K562 (cell line): Measurements from ENCODE around the gene FAAP100. TPM values are rescaled to one million over a fixed set of nuclear protein-coding genes. Genes with fewer than 3 reads are reported as not detected.

Experiments used
- ATAC-seq: fragments of 200-7000 bp; cut with Tn5 transposase; 3 replicates; pipeline ENCODE4 v1.9.1; 2020; ENCODE audit warnings: moderate library complexity
- BruUV-seq: library from RNA; stranded (reverse); fragments of 400-500 nt; replicated peaks from 2 replicates; lab custom pipeline; 2021; lab: Mats Ljungman, UMichigan
- CTCF ChIA-PET: fragments of 300-600 bp; formaldehyde crosslinking; extraction: SDS; loops from one replicate; lab custom pipeline; 2021; ENCODE audit warnings: low intra/inter-chr PET ratio; lab: Yijun Ruan, JAX
- POLR2A ChIA-PET: fragments of 300-600, 350-650 bp; sonication (Branson Sonifier 250); formaldehyde crosslinking; extraction: SDS; loops from one replicate; lab custom pipeline; 2021; ENCODE audit warnings: antibody characterized with exemption, inconsistent platforms; lab: Yijun Ruan, JAX
- DNase-seq, 4 experiments: peaks; one replicate each; pipeline versions ENCODE4 v3.0.0 to v3.0.0-alpha.2; 2011 to 2018; ENCODE audit warnings: low spot score in 3 of 4, mixed read lengths in 3 of 4; ENCODE audit errors: extremely low read depth in 1 of 4
- FAIRE-seq: peaks from 2 replicates; lab custom pipeline; 2011; peaks lifted over from hg19 to GRCh38; lab: Jason Lieb, UNC
- H2AFZ ChIP-seq: 2 replicates; pipeline ENCODE4 v1.6.0; 2011; ENCODE audit warnings: low read depth, low read length, control low read depth, inconsistent platforms
- H3K27ac ChIP-seq: fragments of 200-600 bp; 3 replicates; pipeline ENCODE4 v1.8.0; 2011; ENCODE audit warnings: low read depth, mild to moderate bottlenecking, control low read depth, inconsistent platforms, low read length, moderate library complexity, mixed read lengths; ENCODE audit errors: extremely low read depth
- H3K27me3 ChIP-seq, 2 experiments: fragments of 300-600 bp in 1 of 2; 2 replicates in 1 of 2; 3 replicates in 1 of 2; pipeline versions ENCODE4 v1.6.0 to v1.8.0; 2011; ENCODE audit warnings: inconsistent platforms in 2 of 2, low read length in 2 of 2, mild to moderate bottlenecking in 1 of 2, mixed read lengths in 1 of 2, moderate library complexity in 1 of 2; ENCODE audit not compliant: control insufficient read depth in 2 of 2, insufficient read depth in 2 of 2
- H3K36me3 ChIP-seq: fragments of 300-600 bp; 3 replicates; pipeline ENCODE4 v1.8.0; 2011; ENCODE audit warnings: mild to moderate bottlenecking, low read length, inconsistent platforms; ENCODE audit not compliant: control insufficient read depth, insufficient read depth
- H3K4me1 ChIP-seq, 2 experiments: fragments of 200-600 bp in 1 of 2; replicated peaks in 1 of 2; 2 replicates in 1 of 2; 3 replicates in 1 of 2; pipeline versions ENCODE4 v1.5.1 to v1.8.0; 2011; ENCODE audit warnings: inconsistent platforms in 2 of 2, low read length in 2 of 2, mild to moderate bottlenecking in 1 of 2, mixed read lengths in 1 of 2, moderate library complexity in 1 of 2; ENCODE audit not compliant: control insufficient read depth in 2 of 2, insufficient read depth in 2 of 2
- H3K4me2 ChIP-seq: 2 replicates; pipeline ENCODE4 v1.6.1; 2011; ENCODE audit warnings: low read length, control low read depth, inconsistent platforms, mixed read lengths; ENCODE audit not compliant: insufficient read depth
- H3K4me3 ChIP-seq: fragments of 200-600 bp; sonication (generic), shearing (Covaris generic); 2 replicates; pipeline ENCODE4 v1.5.1; 2016; ENCODE audit warnings: control low read depth, inconsistent platforms
- H3K79me2 ChIP-seq: fragments of 200-600 bp; 3 replicates; pipeline ENCODE4 v1.8.0; 2011; ENCODE audit warnings: low read length, inconsistent platforms; ENCODE audit not compliant: control insufficient read depth, insufficient read depth
- H3K9ac ChIP-seq, 2 experiments: 2 replicates each; pipeline versions ENCODE4 v1.6.0 to v1.6.1; 2011; ENCODE audit warnings: low read depth in 2 of 2, low read length in 2 of 2, control low read depth in 1 of 2, inconsistent platforms in 1 of 2, mild to moderate bottlenecking in 1 of 2, mixed read lengths in 1 of 2; ENCODE audit not compliant: insufficient read depth in 1 of 2
- H3K9me1 ChIP-seq: one replicate; pipeline ENCODE4 v1.6.0; 2011; ENCODE audit warnings: inconsistent platforms, mild to moderate bottlenecking, low read length, moderate library complexity; ENCODE audit not compliant: control insufficient read depth, insufficient read depth
- H3K9me3 ChIP-seq: replicated peaks from 2 replicates; pipeline ENCODE4 v1.5.1; 2011; ENCODE audit warnings: low read depth, low read length, inconsistent platforms; ENCODE audit not compliant: control insufficient read depth, insufficient read depth
- H4K20me1 ChIP-seq: replicated peaks from 2 replicates; pipeline ENCODE4 v1.6.1; 2011; ENCODE audit warnings: low read length, inconsistent platforms, mixed read lengths; ENCODE audit not compliant: control insufficient read depth, insufficient read depth
- CBX3 ChIP-seq, 2 experiments: IDR thresholded peaks; 1 replicate in 1 of 2; 2 replicates in 1 of 2; pipeline ENCODE4 v1.6.1; 2012; ENCODE audit warnings: inconsistent platforms in 2 of 2, low read length in 2 of 2, borderline replicate concordance in 1 of 2, control low read depth in 1 of 2
- DMBX1 ChIP-seq: fragments of 250-450 bp; sonication (Bioruptor Pico); IDR thresholded peaks from 2 replicates; pipeline ENCODE4 v1.8.0; 2022; ENCODE audit warnings: inconsistent platforms, mild to moderate bottlenecking, moderate library complexity, borderline replicate concordance
- E2F6 ChIP-seq, 2 experiments: IDR thresholded peaks; 2 replicates each; pipeline ENCODE4 v1.6.1; 2011; ENCODE audit warnings: borderline replicate concordance in 1 of 2, control low read depth in 1 of 2, low read depth in 1 of 2, low read length in 1 of 2, mild to moderate bottlenecking in 1 of 2, mixed read lengths in 1 of 2, moderate library complexity in 1 of 2; ENCODE audit not compliant: insufficient read depth in 1 of 2, insufficient read length in 1 of 2, poor library complexity in 1 of 2, severe bottlenecking in 1 of 2; ENCODE audit errors: extremely low read depth in 1 of 2
- ESRRA ChIP-seq: fragments of 450-650 bp; IDR thresholded peaks from 2 replicates; pipeline ENCODE4 v1.6.1; 2014; ENCODE audit warnings: low read depth, mild to moderate bottlenecking, moderate library complexity, borderline replicate concordance
- HDAC2 ChIP-seq: fragments of 450-650 bp; IDR thresholded peaks from 2 replicates; pipeline ENCODE4 v1.6.1; 2016; ENCODE audit warnings: mild to moderate bottlenecking
- KDM5B ChIP-seq: fragments of 200-600 bp; sonication (generic); IDR thresholded peaks from 2 replicates; pipeline ENCODE4 v1.6.1; 2012; ENCODE audit warnings: low read depth, mild to moderate bottlenecking, moderate library complexity, low read length, control low read depth, inconsistent platforms; ENCODE audit not compliant: insufficient replicate concordance
- MECOM ChIP-seq: fragments of 250-450 bp; sonication (Bioruptor Pico); IDR thresholded peaks from 2 replicates; pipeline ENCODE4 v1.8.0; 2022; ENCODE audit warnings: inconsistent platforms
- MEF2A ChIP-seq: IDR thresholded peaks from 2 replicates; pipeline ENCODE4 v1.6.1; 2011; ENCODE audit warnings: low read depth, mild to moderate bottlenecking, low read length, moderate library complexity; ENCODE audit not compliant: control insufficient read depth
- NFXL1 ChIP-seq: fragments of 450-650 bp; formaldehyde crosslinking; IDR thresholded peaks from 2 replicates; pipeline ENCODE4 v1.4.0; 2021; ENCODE audit warnings: mild to moderate bottlenecking
- PHTF2 ChIP-seq: fragments of 250-450 bp; sonication (Bioruptor Pico); IDR thresholded peaks from 2 replicates; pipeline ENCODE4 v1.5.0; 2021; ENCODE audit warnings: mild to moderate bottlenecking
- POLR2H ChIP-seq: IDR thresholded peaks from 2 replicates; pipeline ENCODE4 v1.6.1; 2016; ENCODE audit warnings: missing genetic modification characterization, low read depth, mild to moderate bottlenecking, control low read depth, missing compliant biosample characterization, moderate library complexity
- SMARCB1 ChIP-seq: IDR thresholded peaks from 2 replicates; pipeline ENCODE4 v1.6.1; 2011; ENCODE audit warnings: improper control_type of control experiment, low read depth; ENCODE audit not compliant: insufficient read length
- U2AF2 ChIP-seq: fragments of 200-400 bp; formaldehyde crosslinking; optimal IDR thresholded peaks from 2 replicates; pipeline ENCODE3; 2017; ENCODE audit warnings: low read depth, mild to moderate bottlenecking, low read length
- ZBTB17 ChIP-seq: fragments of 450-650 bp; formaldehyde crosslinking; IDR thresholded peaks from 2 replicates; pipeline ENCODE4 v1.4.0; 2020; ENCODE audit warnings: mild to moderate bottlenecking
- ZNF785 ChIP-seq: fragments of 250-450 bp; sonication (Bioruptor Pico); IDR thresholded peaks from 2 replicates; pipeline ENCODE4 v1.4.0; 2020; ENCODE audit warnings: mild to moderate bottlenecking
- WGBS: fragments of 100-300 bp; shearing (Covaris generic); methylation state at CpG from one replicate; pipeline ENCODE4 v1.1.6; 2016; ENCODE audit warnings: low coverage, mixed read lengths; ENCODE audit not compliant: insufficient coverage; ENCODE audit errors: missing lambda C conversion rate; 5-methylcytosine and 5-hydroxymethylcytosine counted together
- in situ Hi-C: fragments of 300-500 bp; cut with MboI; formaldehyde crosslinking; loops from 4 replicates; pipeline ENCODE4 v1.15.0; 2018; ENCODE audit warnings: inconsistent platforms, mixed read lengths
- intact Hi-C: fragments of 100-400 bp; cut with micrococcal nuclease; formaldehyde crosslinking; loops from 2 replicates; pipeline ENCODE4 v1.14.2; 2022
- polyA plus RNA-seq, 8 experiments: library from polyadenylated mRNA; depleted of rRNA in 4 of 8; stranded (reverse) in 5 of 8; unstranded in 3 of 8; fragments of >200 nt; fragmentation: Nextera tagmentation in 2 of 8; fragmentation: Illumina TruSeq in 1 of 8; extraction: Ambion mirVana in 2 of 8; extraction: Trizol in 1 of 8; gene quantifications; 2 replicates each; pipeline versions ENCODE4 v1.2.1 to v1.2.3, GENCODE V29; 2011 to 2014; ENCODE audit warnings: inconsistent platforms in 1 of 8, missing spikeins in 1 of 8
- total RNA-seq, 7 experiments: library from RNA; depleted of rRNA in 6 of 7; stranded (reverse); fragments of >200 nt in 6 of 7; fragmentation: Illumina TruSeq in 2 of 7; extraction: Trizol in 2 of 7; gene quantifications; 2 replicates each; pipeline versions ENCODE4 v1.2.1 to v1.2.3, GENCODE V29; 2011 to 2021; ENCODE audit warnings: low replicate concordance in 1 of 7
- TF ChIP-seq, protein P1 (sequence below): fragments of 250-450 bp; sonication (Bioruptor Pico); IDR thresholded peaks from 2 replicates; pipeline ENCODE4 v1.5.1; 2021; ENCODE audit warnings: mild to moderate bottlenecking
- TF ChIP-seq, protein P2 (sequence below): fragments of 250-450 bp; sonication (Bioruptor Pico); IDR thresholded peaks from 2 replicates; pipeline ENCODE4 v1.4.0; 2020; ENCODE audit warnings: borderline replicate concordance

Gene FAAP100
- total and polyA plus RNA-seq, 9 of the 15 experiments (the other 6 are each of a cell fraction or from before 2014, with no cell fraction given) = 0.31 to 51.2 (median 12.6) TPM

GRCh38 chr17:81519284-81520020 lies 32.7 kb downstream of the FAAP100 start:
- intact Hi-C loops (loop anchor here (5.0 kb wide), 1 partner anchor 37 kb away; no protein-coding TSS in a partner anchor), in situ Hi-C loops (no loop called here)
- H3K27ac ChIP-seq = peak overlapping the region; percentile 67; the same call in 2 of the 3 replicates
- TF ChIP-seq U2AF2 (no peak), ZNF785 (CRISPR knock-in tag) (no peak), POLR2H (no peak), SMARCB1 (no peak), PHTF2 (no peak), HDAC2 (0 out of 2 replicates have a peak, but pooled peaks have one; percentile 31), CBX3 (IDR thresholded peaks at IDR 0.05; ENCODE audit: borderline replicate concordance in 1 of 2, low read length in 2 of 2) (no peak), NFXL1 (CRISPR knock-in tag) (no peak), ESRRA (no peak), MECOM (CRISPR knock-in tag) (no peak), DMBX1 (CRISPR knock-in tag) (no peak), MEF2A (no peak), ZBTB17 (CRISPR knock-in tag) (no peak), E2F6 (IDR thresholded peaks at IDR 0.05; ENCODE audit: borderline replicate concordance in 1 of 2, extremely low read depth in 1 of 2, insufficient read depth in 1 of 2, insufficient read length in 1 of 2, low read depth in 1 of 2, low read length in 1 of 2, poor library complexity in 1 of 2, severe bottlenecking in 1 of 2) (peak in 1 of 2 experiments; percentile 83), KDM5B (no peak)
- TF ChIP-seq, protein P1, sequence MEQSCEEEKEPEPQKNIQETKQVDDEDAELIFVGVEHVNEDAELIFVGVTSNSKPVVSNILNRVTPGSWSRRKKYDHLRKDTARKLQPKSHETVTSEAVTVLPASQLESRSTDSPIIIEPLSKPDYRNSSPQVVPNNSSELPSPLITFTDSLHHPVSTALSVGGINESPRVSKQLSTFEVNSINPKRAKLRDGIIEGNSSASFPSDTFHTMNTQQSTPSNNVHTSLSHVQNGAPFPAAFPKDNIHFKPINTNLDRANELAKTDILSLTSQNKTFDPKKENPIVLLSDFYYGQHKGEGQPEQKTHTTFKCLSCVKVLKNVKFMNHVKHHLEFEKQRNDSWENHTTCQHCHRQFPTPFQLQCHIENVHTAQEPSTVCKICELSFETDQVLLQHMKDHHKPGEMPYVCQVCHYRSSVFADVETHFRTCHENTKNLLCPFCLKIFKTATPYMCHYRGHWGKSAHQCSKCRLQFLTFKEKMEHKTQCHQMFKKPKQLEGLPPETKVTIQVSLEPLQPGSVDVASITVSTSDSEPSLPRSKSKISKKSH (CRISPR knock-in tag) = no peak
- TF ChIP-seq, protein P2, sequence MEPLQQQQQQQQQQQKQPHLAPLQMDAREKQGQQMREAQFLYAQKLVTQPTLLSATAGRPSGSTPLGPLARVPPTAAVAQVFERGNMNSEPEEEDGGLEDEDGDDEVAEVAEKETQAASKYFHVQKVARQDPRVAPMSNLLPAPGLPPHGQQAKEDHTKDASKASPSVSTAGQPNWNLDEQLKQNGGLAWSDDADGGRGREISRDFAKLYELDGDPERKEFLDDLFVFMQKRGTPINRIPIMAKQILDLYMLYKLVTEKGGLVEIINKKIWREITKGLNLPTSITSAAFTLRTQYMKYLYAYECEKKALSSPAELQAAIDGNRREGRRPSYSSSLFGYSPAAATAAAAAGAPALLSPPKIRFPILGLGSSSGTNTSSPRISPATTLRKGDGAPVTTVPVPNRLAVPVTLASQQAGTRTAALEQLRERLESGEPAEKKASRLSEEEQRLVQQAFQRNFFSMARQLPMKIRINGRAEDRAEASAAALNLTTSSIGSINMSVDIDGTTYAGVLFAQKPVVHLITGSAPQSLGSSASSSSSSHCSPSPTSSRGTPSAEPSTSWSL (CRISPR knock-in tag) = no peak

More at GRCh38 chr17:81519284-81520020, 32.7 kb downstream of the FAAP100 start:
- Histone ChIP-seq H3K4me2 (peak overlapping the region; percentile 74), H3K27me3 (peaks cover 0 to 5% of the 10 kb centered on the region in 2 experiments; a peak in 1 of 5 replicates), H3K9me3 (no peaks in the 10 kb centered on the region), H4K20me1 (no peaks in the 10 kb centered on the region), H2AFZ (peak overlapping the region; percentile 88), H3K4me3 (peak overlapping the region; percentile 46), H3K36me3 (no peaks in the 10 kb centered on the region), H3K9ac (peak overlapping the region; percentile 74 to 89), H3K9me1 (no peaks in the 10 kb centered on the region), H3K79me2 (no peaks in the 10 kb centered on the region), H3K4me1 (peaks cover 5 to 71% of the 10 kb centered on the region in 2 experiments; a peak in 4 of 5 replicates)
- DNase-seq (peak; percentile 83 to 91 (median 86)), ATAC-seq (peak; percentile 90), FAIRE-seq (peak; percentile 26)
- no TSS peak for BruUV-seq
- WGBS = 4% methylated on average over 44 of the region's 61 CpGs
- ChIA-PET CTCF (interaction anchor here (0.8 kb wide), 1 partner anchor 35 kb away, joined by 5 read pairs; no protein-coding TSS in a partner anchor), POLR2A (interaction anchor here (0.5 to 2.3 kb wide), 9 partner anchors 9 to 1128 kb away, joined by 3 to 12 read pairs (median 3); no protein-coding TSS in a partner anchor)
